Calu3 (cell line): ENCODE measurements around the gene MLLT6. TPM values are rescaled to one million over a fixed set of nuclear protein-coding genes. Genes with fewer than 3 reads are reported as not detected.

ENCODE experiments used
- BruUV-seq: library from RNA; stranded (reverse); fragments of 400-500 nt; replicated peaks from 2 replicates; lab custom pipeline; 2021; lab: Mats Ljungman, UMichigan
- CTCF ChIA-PET: fragments of 300-600 bp; sonication (Branson Sonifier 250); formaldehyde crosslinking; loops from one replicate; lab custom pipeline; 2022; ENCODE audit warnings: antibody characterized with exemption; lab: Charles Lee
- DNase-seq: peaks from one replicate; pipeline ENCODE4 v3.0.0; 2022
- H3K27ac Mint-ChIP-seq: one replicate; pipeline ENCODE4 v1.8.0; 2022; ENCODE audit warnings: mixed read lengths; ENCODE audit not compliant: unreplicated experiment
- H3K27me3 Mint-ChIP-seq: one replicate; pipeline ENCODE4 v1.8.0; 2022; ENCODE audit warnings: mixed read lengths; ENCODE audit not compliant: unreplicated experiment
- H3K36me3 Mint-ChIP-seq: one replicate; pipeline ENCODE4 v1.8.0; 2022; ENCODE audit warnings: mild to moderate bottlenecking, moderate library complexity, mixed read lengths; ENCODE audit not compliant: insufficient read depth, unreplicated experiment
- H3K4me1 Mint-ChIP-seq: one replicate; pipeline ENCODE4 v1.8.0; 2022; ENCODE audit warnings: mild to moderate bottlenecking, low read depth, mixed read lengths; ENCODE audit not compliant: unreplicated experiment
- H3K4me3 Mint-ChIP-seq: one replicate; pipeline ENCODE4 v1.8.0; 2022; ENCODE audit warnings: mild to moderate bottlenecking, low read depth, moderate library complexity, mixed read lengths; ENCODE audit not compliant: unreplicated experiment
- H3K9me3 Mint-ChIP-seq: one replicate; pipeline ENCODE4 v1.8.0; 2022; ENCODE audit warnings: low read depth, mixed read lengths; ENCODE audit not compliant: unreplicated experiment
- CTCF ChIP-seq: fragments of 200-600 bp; IDR thresholded peaks from one replicate; pipeline ENCODE4 v1.8.0; 2022; ENCODE audit warnings: antibody characterized with exemption; ENCODE audit not compliant: unreplicated experiment
- intact Hi-C: fragments of 100-400 bp; cut with micrococcal nuclease; formaldehyde crosslinking; loops from one replicate; pipeline ENCODE4 v1.10.0; 2022; ENCODE audit not compliant: unreplicated experiment
- total RNA-seq: library from RNA; stranded (reverse); gene quantifications from 2 replicates; pipeline ENCODE4 v1.2.3, GENCODE V29; 2022

Gene MLLT6
- total RNA-seq, 1 experiment from 2014 or later: 463 TPM

- Mint-ChIP-seq H3K27me3 (no peaks in the 10 kb centered on the region), H3K4me1 (no peaks in the 10 kb centered on the region), H3K9me3 (no peaks in the 10 kb centered on the region), H3K27ac (no peak overlapping the region), H3K4me3 (no peak overlapping the region), H3K36me3 (peaks cover 89% of the 10 kb centered on the region)
- peak; percentile 73 for DNase-seq
- TF ChIP-seq CTCF: peak; percentile 78
- intact Hi-C loops: no loop called here
- CTCF ChIA-PET: interaction anchor here (0.6 to 2.1 kb wide), 6 partner anchors 9 to 413 kb away, joined by 3 to 15 read pairs (median 3); partner anchors contain the start of gene PSMB3
- no TSS peak for BruUV-seq
Observed at GRCh38 chr17:38761612-38762011, 56.5 kb downstream of the MLLT6 start.

- Mint-ChIP-seq H3K27me3 (no peaks in the 10 kb centered on the region), H3K9me3 (no peaks in the 10 kb centered on the region), H3K36me3 (peaks cover 93% of the 10 kb centered on the region), H3K4me1 (no peaks in the 10 kb centered on the region), H3K27ac (no peak overlapping the region), H3K4me3 (no peak overlapping the region)
- no peak for DNase-seq
- CTCF ChIA-PET: interaction anchor here (0.6 to 2.1 kb wide), 5 partner anchors 13 to 1423 kb away, joined by 3 to 15 read pairs (median 3); no protein-coding TSS in a partner anchor
- TF ChIP-seq CTCF: no peak
- BruUV-seq: no TSS peak
- intact Hi-C loops: no loop called here
Observed at GRCh38 chr17:38762231-38762630, 57.2 kb downstream of the MLLT6 start.

- CTCF ChIA-PET: no interaction called here
- TF ChIP-seq CTCF: no peak
- no TSS peak for BruUV-seq
- peaks cover 89% of the 10 kb centered on the region for H3K36me3 Mint-ChIP-seq
- DNase-seq: no peak
- H3K4me1 Mint-ChIP-seq: no peaks in the 10 kb centered on the region
- no peaks in the 10 kb centered on the region for H3K9me3 Mint-ChIP-seq
- H3K4me3 Mint-ChIP-seq: no peak overlapping the region
- H3K27ac Mint-ChIP-seq: no peak overlapping the region
- intact Hi-C loops: no loop called here
- H3K27me3 Mint-ChIP-seq: no peaks in the 10 kb centered on the region
Observed at GRCh38 chr17:38766341-38766740, 61.3 kb downstream of the MLLT6 start.

GRCh38 chr17:38768417-38768816 lies 63.3 kb downstream of the MLLT6 start:
- no peak for DNase-seq
- Mint-ChIP-seq H3K4me3 (no peak overlapping the region), H3K36me3 (peaks cover 88% of the 10 kb centered on the region), H3K4me1 (no peaks in the 10 kb centered on the region), H3K9me3 (no peaks in the 10 kb centered on the region), H3K27me3 (no peaks in the 10 kb centered on the region), H3K27ac (no peak overlapping the region)
- TF ChIP-seq CTCF: no peak
- BruUV-seq: no TSS peak
- CTCF ChIA-PET: interaction anchor here (0.5 to 0.7 kb wide), 2 partner anchors 12 to 19 kb away, joined by 3 to 5 read pairs; no protein-coding TSS in a partner anchor
- intact Hi-C loops: no loop called here
